Gastroesophageal sphincter (tissue), 4 donors: ENCODE data around the gene BRIP1. TPM values are rescaled to one million over a fixed set of nuclear protein-coding genes. Genes with fewer than 3 reads are reported as not detected.

ENCODE experiments used
- ATAC-seq: fragments of 150-250 bp; one replicate; pipeline ENCODE4 v1.9.1; 2016; ENCODE audit warnings: mild to moderate bottlenecking, moderate library complexity
- H3K27ac ChIP-seq, 4 donors: fragments of 200-600 bp; sonication (generic) in 3 of 4; 1 replicate in 3 of 4; 2 replicates in 1 of 4; pipeline ENCODE4 v1.5.1; 2016 to 2019
- H3K27me3 ChIP-seq: fragments of 200-600 bp; sonication (generic); one replicate; pipeline ENCODE4 v1.5.1; 2019
- H3K36me3 ChIP-seq, 2 donors: fragments of 200-600 bp; sonication (generic); one replicate each; pipeline ENCODE4 v1.5.1; 2019; ENCODE audit warnings: control low read depth in 1 of 2
- H3K4me1 ChIP-seq, 3 donors: fragments of 200-600 bp; sonication (generic); 1 replicate in 2 of 3; 2 replicates in 1 of 3; pipeline ENCODE4 v1.5.1; 2016 to 2019; ENCODE audit warnings: control low read depth in 2 of 3
- H3K4me3 ChIP-seq, 2 donors: fragments of 200-600 bp; sonication (generic); one replicate each; pipeline ENCODE4 v1.5.1; 2019; ENCODE audit warnings: mild to moderate bottlenecking in 1 of 2, moderate library complexity in 1 of 2
- H3K9me3 ChIP-seq, 3 donors: fragments of 200-600 bp; sonication (generic); one replicate each; pipeline ENCODE4 v1.5.1; 2017 to 2019; ENCODE audit warnings: control low read depth in 2 of 3
- CTCF ChIP-seq, 4 experiments: fragments of 200-600 bp in 2 of 4; fragments of 450-650 bp in 2 of 4; sonication (generic) in 1 of 4; IDR thresholded peaks; one replicate each; pipeline ENCODE4 v1.5.1; 2017 to 2019; ENCODE audit warnings: antibody characterized with exemption in 4 of 4, mild to moderate bottlenecking in 2 of 4, moderate library complexity in 2 of 4
- EP300 ChIP-seq: sonication (generic); formaldehyde crosslinking; IDR thresholded peaks from one replicate; pipeline ENCODE4 v1.6.1; 2017; ENCODE audit warnings: antibody characterized with exemption, mild to moderate bottlenecking
- POLR2A ChIP-seq, 2 donors: fragments of 450-650 bp; IDR thresholded peaks; one replicate each; pipeline ENCODE4 v1.6.1; 2017; ENCODE audit warnings: antibody characterized with exemption in 2 of 2, mild to moderate bottlenecking in 2 of 2, moderate library complexity in 1 of 2
- POLR2AphosphoS5 ChIP-seq: sonication (generic); formaldehyde crosslinking; IDR thresholded peaks from one replicate; pipeline ENCODE4 v1.6.1; 2017; ENCODE audit warnings: antibody characterized with exemption
- WGBS, 2 donors: methylation state at CpG; one replicate each; pipeline ENCODE4 v1.1.5; 2018; ENCODE audit warnings: low coverage in 1 of 2; 5-methylcytosine and 5-hydroxymethylcytosine counted together
- total RNA-seq, 4 donors: library from RNA; depleted of rRNA; stranded (reverse); fragments of >200 nt; gene quantifications; one replicate each; pipeline ENCODE4 v1.1.0, GENCODE V29; 2016

Gene BRIP1
- total RNA-seq, 4 donors from 2014 or later: 0.15 to 1.1 (median 0.29) TPM

- H3K36me3 ChIP-seq: no peaks in the 10 kb centered on the region
- no peak for ATAC-seq
- peaks cover 0 to 38% (median 0%) of the 10 kb centered on the region in 3 donors for H3K9me3 ChIP-seq
- H3K4me3 ChIP-seq: no peak overlapping the region
- 90 to 97% methylated on average over 3 of the region's 3 CpGs for WGBS, 2 donors
- no peaks in the 10 kb centered on the region for H3K4me1 ChIP-seq
- no peak overlapping the region for H3K27ac ChIP-seq
- TF ChIP-seq POLR2AphosphoS5 (no peak), EP300 (no peak), CTCF (IDR thresholded peaks at IDR 0.05) (no peak), POLR2A (IDR thresholded peaks at IDR 0.05) (no peak)
- no peaks in the 10 kb centered on the region for H3K27me3 ChIP-seq
Measured at GRCh38 chr17:61702450-61702849, 160.9 kb downstream of the BRIP1 start.

GRCh38 chr17:61701978-61702377 is 161.3 kb downstream of the BRIP1 start:
- Histone ChIP-seq H3K4me3 (no peak overlapping the region), H3K9me3 (peaks cover 0 to 38% (median 0%) of the 10 kb centered on the region in 3 donors), H3K36me3 (no peaks in the 10 kb centered on the region), H3K27me3 (no peaks in the 10 kb centered on the region), H3K27ac (no peak overlapping the region), H3K4me1 (no peaks in the 10 kb centered on the region)
- WGBS, 2 donors: 94 to 100% methylated on average over 1 of the region's 1 CpG
- ATAC-seq: no peak
- TF ChIP-seq EP300: no peak
- TF ChIP-seq CTCF (IDR thresholded peaks at IDR 0.05): no peak
- TF ChIP-seq POLR2AphosphoS5: no peak

GRCh38 chr17:61701334-61701733 is 162.0 kb downstream of the BRIP1 start:
- TF ChIP-seq POLR2AphosphoS5 (no peak), EP300 (no peak), POLR2A (IDR thresholded peaks at IDR 0.05) (no peak), CTCF (IDR thresholded peaks at IDR 0.05) (no peak)
- no peak overlapping the region for H3K27ac ChIP-seq
- no peaks in the 10 kb centered on the region for H3K27me3 ChIP-seq
- H3K36me3 ChIP-seq: no peaks in the 10 kb centered on the region
- no peak overlapping the region for H3K4me3 ChIP-seq
- no peak for ATAC-seq
- H3K9me3 ChIP-seq: peaks cover 0 to 38% (median 0%) of the 10 kb centered on the region in 3 donors
- no peaks in the 10 kb centered on the region for H3K4me1 ChIP-seq
- WGBS, 2 donors: 93 to 100% methylated on average over 1 of the region's 1 CpG

- Histone ChIP-seq H3K27me3 (no peaks in the 10 kb centered on the region), H3K4me3 (no peak overlapping the region), H3K4me1 (no peaks in the 10 kb centered on the region), H3K9me3 (peaks cover 0 to 38% (median 0%) of the 10 kb centered on the region in 3 donors), H3K27ac (no peak overlapping the region), H3K36me3 (no peaks in the 10 kb centered on the region)
- no peak for TF ChIP-seq EP300
- no peak for TF ChIP-seq POLR2A (IDR thresholded peaks at IDR 0.05)
- no peak for TF ChIP-seq POLR2AphosphoS5
- TF ChIP-seq CTCF (IDR thresholded peaks at IDR 0.05): no peak
- no peak for ATAC-seq
- 92 to 96% methylated on average over 4 to 5 of the region's 5 CpGs for WGBS, 2 donors
Measured at GRCh38 chr17:61700252-61700651, 163.1 kb downstream of the BRIP1 start.

GRCh38 chr17:61699694-61700093 is 163.6 kb downstream of the BRIP1 start:
- Histone ChIP-seq H3K9me3 (peaks cover 0 to 38% (median 0%) of the 10 kb centered on the region in 3 donors), H3K4me3 (no peak overlapping the region), H3K36me3 (no peaks in the 10 kb centered on the region), H3K4me1 (no peaks in the 10 kb centered on the region), H3K27me3 (no peaks in the 10 kb centered on the region), H3K27ac (no peak overlapping the region)
- no peak for TF ChIP-seq POLR2AphosphoS5
- TF ChIP-seq POLR2A (IDR thresholded peaks at IDR 0.05): no peak
- TF ChIP-seq EP300: no peak
- TF ChIP-seq CTCF (IDR thresholded peaks at IDR 0.05): no peak
- ATAC-seq: no peak
- WGBS, 2 donors: 100% methylated on average over 2 of the region's 2 CpGs
